Calu3 (cell line): ENCODE measurements around the gene DUSP16. TPM values are rescaled to one million over a fixed set of nuclear protein-coding genes. Genes with fewer than 3 reads are reported as not detected.

Experiments
- BruUV-seq: library from RNA; stranded (reverse); fragments of 400-500 nt; replicated peaks from 2 replicates; lab custom pipeline; 2021; lab: Mats Ljungman, UMichigan
- CTCF ChIA-PET: fragments of 300-600 bp; sonication (Branson Sonifier 250); formaldehyde crosslinking; loops from one replicate; lab custom pipeline; 2022; ENCODE audit warnings: antibody characterized with exemption; lab: Charles Lee
- DNase-seq: peaks from one replicate; pipeline ENCODE4 v3.0.0; 2022
- H3K27ac Mint-ChIP-seq: one replicate; pipeline ENCODE4 v1.8.0; 2022; ENCODE audit warnings: mixed read lengths; ENCODE audit not compliant: unreplicated experiment
- H3K27me3 Mint-ChIP-seq: one replicate; pipeline ENCODE4 v1.8.0; 2022; ENCODE audit warnings: mixed read lengths; ENCODE audit not compliant: unreplicated experiment
- H3K36me3 Mint-ChIP-seq: one replicate; pipeline ENCODE4 v1.8.0; 2022; ENCODE audit warnings: mild to moderate bottlenecking, moderate library complexity, mixed read lengths; ENCODE audit not compliant: insufficient read depth, unreplicated experiment
- H3K4me1 Mint-ChIP-seq: one replicate; pipeline ENCODE4 v1.8.0; 2022; ENCODE audit warnings: mild to moderate bottlenecking, low read depth, mixed read lengths; ENCODE audit not compliant: unreplicated experiment
- H3K4me3 Mint-ChIP-seq: one replicate; pipeline ENCODE4 v1.8.0; 2022; ENCODE audit warnings: mild to moderate bottlenecking, low read depth, moderate library complexity, mixed read lengths; ENCODE audit not compliant: unreplicated experiment
- H3K9me3 Mint-ChIP-seq: one replicate; pipeline ENCODE4 v1.8.0; 2022; ENCODE audit warnings: low read depth, mixed read lengths; ENCODE audit not compliant: unreplicated experiment
- intact Hi-C: fragments of 100-400 bp; cut with micrococcal nuclease; formaldehyde crosslinking; loops from one replicate; pipeline ENCODE4 v1.10.0; 2022; ENCODE audit not compliant: unreplicated experiment
- total RNA-seq: library from RNA; stranded (reverse); gene quantifications from 2 replicates; pipeline ENCODE4 v1.2.3, GENCODE V29; 2022
- TF ChIP-seq, protein P1 (sequence below): fragments of 200-600 bp; IDR thresholded peaks from one replicate; pipeline ENCODE4 v1.8.0; 2022; ENCODE audit warnings: antibody characterized with exemption; ENCODE audit not compliant: unreplicated experiment

DUSP16 gene
- total RNA-seq, 1 experiment from 2014 or later = 25.8 TPM

GRCh38 chr12:12531194-12531593 lies 31.5 kb downstream of the DUSP16 start:
- H3K9me3 Mint-ChIP-seq = no peaks in the 10 kb centered on the region
- CTCF ChIA-PET = no interaction called here
- no peak overlapping the region for H3K27ac Mint-ChIP-seq
- no peak for DNase-seq
- no peaks in the 10 kb centered on the region for H3K36me3 Mint-ChIP-seq
- TF ChIP-seq, protein P1, sequence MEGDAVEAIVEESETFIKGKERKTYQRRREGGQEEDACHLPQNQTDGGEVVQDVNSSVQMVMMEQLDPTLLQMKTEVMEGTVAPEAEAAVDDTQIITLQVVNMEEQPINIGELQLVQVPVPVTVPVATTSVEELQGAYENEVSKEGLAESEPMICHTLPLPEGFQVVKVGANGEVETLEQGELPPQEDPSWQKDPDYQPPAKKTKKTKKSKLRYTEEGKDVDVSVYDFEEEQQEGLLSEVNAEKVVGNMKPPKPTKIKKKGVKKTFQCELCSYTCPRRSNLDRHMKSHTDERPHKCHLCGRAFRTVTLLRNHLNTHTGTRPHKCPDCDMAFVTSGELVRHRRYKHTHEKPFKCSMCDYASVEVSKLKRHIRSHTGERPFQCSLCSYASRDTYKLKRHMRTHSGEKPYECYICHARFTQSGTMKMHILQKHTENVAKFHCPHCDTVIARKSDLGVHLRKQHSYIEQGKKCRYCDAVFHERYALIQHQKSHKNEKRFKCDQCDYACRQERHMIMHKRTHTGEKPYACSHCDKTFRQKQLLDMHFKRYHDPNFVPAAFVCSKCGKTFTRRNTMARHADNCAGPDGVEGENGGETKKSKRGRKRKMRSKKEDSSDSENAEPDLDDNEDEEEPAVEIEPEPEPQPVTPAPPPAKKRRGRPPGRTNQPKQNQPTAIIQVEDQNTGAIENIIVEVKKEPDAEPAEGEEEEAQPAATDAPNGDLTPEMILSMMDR = no peak
- H3K4me1 Mint-ChIP-seq = peaks cover 36% of the 10 kb centered on the region
- no peak overlapping the region for H3K4me3 Mint-ChIP-seq
- H3K27me3 Mint-ChIP-seq = no peaks in the 10 kb centered on the region
- intact Hi-C loops = no loop called here
- BruUV-seq = no TSS peak

- Mint-ChIP-seq H3K27me3 (no peaks in the 10 kb centered on the region), H3K4me1 (peaks cover 36% of the 10 kb centered on the region), H3K36me3 (no peaks in the 10 kb centered on the region), H3K4me3 (no peak overlapping the region), H3K9me3 (no peaks in the 10 kb centered on the region), H3K27ac (no peak overlapping the region)
- no TSS peak for BruUV-seq
- CTCF ChIA-PET = no interaction called here
- DNase-seq = no peak
- TF ChIP-seq, protein P1 = no peak
- intact Hi-C loops = no loop called here
Observed at GRCh38 chr12:12529783-12530421, 32.8 kb downstream of the DUSP16 start.

- TF ChIP-seq, protein P1 = no peak
- peaks cover 28% of the 10 kb centered on the region for H3K4me1 Mint-ChIP-seq
- H3K27ac Mint-ChIP-seq = peak overlapping the region; percentile 16
- H3K27me3 Mint-ChIP-seq = no peaks in the 10 kb centered on the region
- DNase-seq = no peak
- no peak overlapping the region for H3K4me3 Mint-ChIP-seq
- H3K36me3 Mint-ChIP-seq = no peaks in the 10 kb centered on the region
- no TSS peak for BruUV-seq
- intact Hi-C loops = no loop called here
- H3K9me3 Mint-ChIP-seq = no peaks in the 10 kb centered on the region
- CTCF ChIA-PET = no interaction called here
Observed at GRCh38 chr12:12528361-12529270, 34.0 kb downstream of the DUSP16 start.

DNA sequence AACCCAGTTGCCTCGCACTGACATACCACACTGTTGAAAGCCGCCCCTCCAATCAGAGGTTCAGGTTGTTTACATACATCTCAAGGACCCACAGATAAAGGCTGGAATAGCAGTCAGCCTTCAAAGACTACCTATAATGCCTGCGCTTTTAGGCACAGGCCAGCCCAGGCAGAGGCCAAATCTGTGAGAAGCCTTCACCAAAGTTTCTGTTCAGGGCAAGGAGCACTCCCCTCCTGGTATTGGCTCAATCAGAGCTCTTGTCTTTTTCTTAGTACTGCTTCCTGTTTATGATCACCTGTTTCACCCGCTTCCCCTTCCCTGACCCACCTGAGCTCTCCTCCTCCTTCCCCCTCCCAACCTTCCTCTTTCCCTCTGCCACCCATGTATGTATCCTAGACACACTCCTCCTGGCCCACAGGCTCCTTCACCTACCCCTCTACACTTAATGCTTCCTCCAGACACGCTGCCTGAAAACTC lies 34.8 kb downstream of the DUSP16 start:
- peak overlapping the region; percentile 16 for H3K27ac Mint-ChIP-seq

More for the DNA sequence above, 34.8 kb downstream of the DUSP16 start:
- DNase-seq = no peak
- no peak overlapping the region for H3K4me3 Mint-ChIP-seq
- H3K36me3 Mint-ChIP-seq = no peaks in the 10 kb centered on the region
- TF ChIP-seq, protein P1 = no peak
- CTCF ChIA-PET = interaction anchor here (0.6 kb wide), 1 partner anchor 142 kb away, joined by 3 read pairs; no protein-coding TSS in a partner anchor
- no peaks in the 10 kb centered on the region for H3K27me3 Mint-ChIP-seq
- no peaks in the 10 kb centered on the region for H3K9me3 Mint-ChIP-seq
- intact Hi-C loops = no loop called here
- BruUV-seq = no TSS peak
- peaks cover 24% of the 10 kb centered on the region for H3K4me1 Mint-ChIP-seq
